IMR-90 (cell line): ENCODE measurements around the gene PAN2.

ENCODE experiments used
- CEBPB ChIP-seq: IDR thresholded peaks from 2 replicates; pipeline ENCODE4 v1.6.1; 2012; ENCODE audit warnings: low read depth, low read length, improper control_type of control experiment
- CTCF ChIP-seq: conservative IDR thresholded peaks from 2 replicates; pipeline ENCODE4 v1.5.1; 2012; ENCODE audit warnings: mild to moderate bottlenecking, low read depth, low read length, improper control_type of control experiment

GRCh38 chr12:56375598-56376434 lies 42.0 kb upstream of the PAN2 start:
- TF ChIP-seq CEBPB (no peak), CTCF (no peak)
